Fibroblast of peridontal ligament (primary cell): Measurements from ENCODE around the gene RGS9BP.
"Not testable (repeated sequence)": the region's sequence is repeated elsewhere in the genome, so short reads cannot be mapped to it uniquely, and the experiment has no call there.

Experiments used
- DNase-seq: peaks from one replicate; pipeline ENCODE4 v3.0.0-alpha.2; 2010; ENCODE audit errors: extremely low read depth

Gene RGS9BP

DNA sequence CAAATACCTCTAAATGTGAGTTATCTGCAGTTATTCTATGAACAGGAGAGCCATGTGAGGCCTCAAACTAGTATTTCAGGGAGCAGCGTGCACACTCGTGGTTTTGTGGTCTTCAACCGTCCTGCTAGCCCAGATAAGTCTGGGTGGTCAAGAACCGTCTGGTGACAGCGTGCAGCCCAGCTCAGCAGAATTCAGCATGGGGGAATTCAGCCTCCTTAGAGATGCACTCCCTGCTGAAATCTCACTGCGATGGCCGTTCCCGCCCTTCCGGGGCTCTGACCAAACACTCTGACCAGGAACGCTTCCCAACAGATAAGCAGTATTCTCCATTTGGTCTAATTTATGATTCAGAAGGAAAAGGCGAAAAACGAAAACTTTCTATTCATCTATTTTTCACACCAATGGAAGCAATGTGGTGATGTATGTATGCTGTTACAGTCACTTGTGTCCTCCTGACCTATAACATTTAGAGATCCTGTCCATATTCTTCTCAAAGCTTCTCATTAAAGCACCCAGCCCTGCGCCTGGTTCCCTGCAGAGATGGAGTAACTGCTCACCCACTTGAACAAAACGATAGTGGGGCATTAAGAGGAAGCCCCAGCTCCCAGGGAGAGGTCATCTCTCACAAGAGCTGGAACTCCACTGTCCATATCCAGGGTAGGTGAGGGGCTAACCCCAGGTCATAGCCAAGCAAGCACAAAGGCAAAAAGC is 3.6 kb upstream of the RGS9BP start:
- no peak for DNase-seq

DNA sequence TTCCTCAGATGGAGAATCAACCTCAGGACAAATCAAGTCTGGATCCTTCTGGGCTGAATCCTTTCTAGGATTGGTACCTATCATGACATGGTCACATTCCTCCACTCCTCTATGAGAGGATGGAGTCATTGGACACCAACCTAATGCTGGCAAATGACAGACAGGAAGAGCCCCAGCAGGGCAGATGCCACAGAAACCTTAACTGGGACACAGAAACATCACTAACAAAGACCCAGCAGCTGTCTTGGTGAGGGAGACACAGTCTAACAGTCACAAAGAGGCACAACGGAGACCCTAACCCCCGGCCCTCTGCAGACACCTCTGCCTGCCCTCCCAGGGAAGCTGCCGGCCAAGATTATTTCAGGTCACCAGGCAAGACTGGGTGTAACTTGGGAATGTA is 2.8 kb upstream of the RGS9BP start:
- DNase-seq: no peak

DNA sequence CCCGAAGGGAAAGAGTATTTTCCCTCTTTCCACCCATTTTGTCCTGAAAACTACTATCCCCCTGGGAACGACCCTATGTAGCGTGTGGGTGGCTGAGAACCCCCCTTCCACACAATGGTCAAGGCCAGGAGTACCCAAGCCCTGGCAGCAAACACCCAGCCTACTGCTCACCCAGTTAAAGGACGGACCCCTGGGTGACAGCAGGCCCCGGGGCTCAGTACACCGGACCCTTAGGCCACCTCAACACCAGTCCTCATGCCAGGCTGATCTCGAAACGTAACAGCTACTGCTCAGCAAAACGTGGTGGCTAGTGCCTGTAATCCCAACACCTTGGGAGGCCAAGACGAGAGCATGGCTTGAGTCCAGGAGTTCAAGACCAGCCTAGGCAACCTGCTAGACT is 2.1 kb upstream of the RGS9BP start:
- DNase-seq: no peak

DNA sequence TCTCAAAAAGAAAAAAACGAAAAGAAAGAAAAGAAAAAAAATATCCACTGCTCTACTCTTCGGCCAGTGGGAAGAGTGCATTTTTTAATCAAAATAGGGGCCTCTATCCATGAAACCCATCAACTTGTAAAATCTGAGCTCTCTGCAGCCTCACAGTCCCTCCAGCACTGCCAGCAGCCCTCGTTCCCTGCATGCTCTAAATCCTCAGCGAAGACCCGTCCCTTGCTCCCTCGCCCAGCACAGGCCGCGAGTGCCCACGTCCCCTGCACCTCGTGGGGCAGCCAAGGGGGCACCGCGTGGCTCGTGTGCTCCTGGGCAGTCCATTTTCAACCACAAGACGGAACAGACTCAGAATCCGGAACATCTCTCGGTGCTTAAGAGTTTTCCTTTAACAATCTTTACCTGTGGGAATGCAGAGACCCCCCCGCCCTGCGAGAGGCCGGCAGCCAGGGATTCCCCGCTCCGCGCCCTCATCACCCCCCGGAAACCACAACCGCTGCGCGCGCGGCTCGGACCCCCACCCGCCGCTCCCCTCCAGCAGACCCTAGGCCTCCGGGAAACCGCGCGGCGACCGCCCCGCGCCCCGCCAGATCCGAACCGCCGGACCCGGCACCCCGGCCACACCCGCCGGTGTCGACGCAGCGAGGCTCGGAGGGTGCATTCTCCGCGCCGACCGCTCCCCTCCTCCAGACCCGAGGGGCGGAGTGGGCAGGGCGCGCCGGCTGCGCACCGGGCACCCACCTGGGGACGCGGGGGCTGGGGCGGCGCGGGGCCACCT is 1.3 kb upstream of the RGS9BP start:
- no peak for DNase-seq

DNA sequence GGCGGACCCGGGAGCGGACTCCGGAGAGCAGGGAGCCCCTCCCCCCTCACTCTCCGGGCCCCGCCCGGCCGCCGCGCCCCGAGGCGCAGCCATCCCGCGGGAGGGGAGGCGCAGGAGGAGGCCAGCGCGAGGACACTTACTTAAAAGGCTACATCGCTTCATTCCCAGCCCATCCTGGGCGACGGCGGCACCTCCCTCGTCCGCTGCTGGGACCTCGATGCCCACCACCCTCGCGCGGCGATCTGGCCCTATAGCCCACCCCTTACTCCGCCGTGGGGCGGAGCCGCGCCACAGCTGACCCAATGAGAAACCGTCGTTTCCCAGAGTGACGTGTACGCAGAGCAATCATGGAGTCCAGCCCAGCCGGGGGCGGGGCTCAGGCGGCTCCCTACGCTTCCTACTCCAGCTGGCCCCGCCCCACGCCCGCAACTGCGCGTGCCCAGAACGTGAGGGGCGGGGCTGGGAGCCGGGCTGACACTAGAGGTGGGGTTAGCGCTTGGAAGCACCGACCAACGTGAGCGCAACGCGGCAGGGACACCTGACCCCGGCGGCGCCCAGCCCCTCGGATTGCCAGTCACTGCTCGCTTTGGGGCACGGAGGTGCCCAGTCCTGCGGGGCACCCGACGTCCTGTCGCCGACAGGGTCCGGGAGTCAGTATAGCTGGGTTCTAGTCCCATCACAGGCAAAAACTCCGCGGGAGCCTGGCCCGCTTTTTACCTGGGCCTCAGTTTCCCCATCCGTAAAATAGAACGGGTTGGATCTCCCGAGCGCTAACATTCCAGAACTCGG is 523 bp upstream of the RGS9BP start, which contains the start of gene ANKRD27:
Gene ANKRD27, minus strand, starts transcription at position 250 of the 789 bp plus-strand sequence. CDS start 16,165 bp downstream, outside the sequence.
- peak; percentile 96 for DNase-seq

DNA sequence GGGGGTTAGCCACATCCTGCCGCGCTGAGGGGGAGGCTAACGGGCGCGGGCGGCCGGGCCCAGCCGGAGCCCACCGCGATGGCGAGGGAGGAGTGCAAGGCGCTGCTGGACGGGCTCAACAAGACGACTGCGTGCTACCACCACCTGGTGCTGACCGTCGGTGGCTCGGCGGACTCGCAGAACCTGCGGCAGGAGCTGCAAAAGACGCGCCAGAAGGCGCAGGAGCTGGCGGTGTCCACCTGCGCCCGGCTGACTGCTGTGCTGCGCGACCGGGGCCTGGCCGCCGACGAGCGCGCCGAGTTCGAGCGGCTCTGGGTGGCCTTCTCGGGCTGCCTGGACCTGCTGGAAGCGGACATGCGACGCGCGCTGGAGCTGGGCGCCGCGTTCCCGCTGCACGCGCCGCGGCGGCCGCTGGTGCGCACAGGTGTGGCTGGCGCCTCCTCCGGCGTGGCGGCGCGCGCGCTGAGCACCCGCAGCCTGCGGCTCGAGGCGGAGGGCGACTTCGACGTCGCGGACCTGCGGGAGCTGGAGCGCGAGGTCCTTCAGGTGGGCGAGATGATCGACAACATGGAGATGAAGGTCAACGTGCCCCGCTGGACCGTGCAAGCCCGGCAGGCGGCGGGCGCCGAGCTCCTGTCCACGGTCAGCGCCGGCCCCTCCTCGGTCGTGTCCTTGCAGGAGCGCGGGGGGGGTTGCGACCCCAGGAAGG is 692 bp downstream of the RGS9BP start:
- no peak for DNase-seq

DNA sequence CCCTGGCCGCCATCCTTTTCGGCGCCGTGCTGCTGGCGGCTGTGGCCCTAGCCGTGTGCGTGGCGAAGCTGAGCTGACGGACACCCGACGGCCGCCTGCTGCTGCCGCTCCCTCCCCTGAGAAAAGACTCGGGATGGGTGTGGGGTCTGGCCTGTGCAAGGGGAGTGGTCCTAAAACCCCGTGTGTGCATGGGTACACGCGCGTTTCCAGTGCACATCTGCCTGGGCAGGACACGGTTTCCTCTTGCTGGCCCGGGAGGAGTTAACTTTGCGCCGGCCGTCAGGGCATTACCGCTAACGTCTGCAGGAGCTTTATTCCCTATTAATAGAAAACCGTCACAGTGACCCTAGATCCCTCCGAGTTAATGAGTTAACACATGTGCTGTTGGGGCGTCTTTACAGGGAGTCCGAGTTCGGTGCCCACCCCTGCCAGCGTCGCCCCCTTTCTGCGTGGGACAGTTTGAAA is 1.3 kb downstream of the RGS9BP start:
- no peak for DNase-seq

DNA sequence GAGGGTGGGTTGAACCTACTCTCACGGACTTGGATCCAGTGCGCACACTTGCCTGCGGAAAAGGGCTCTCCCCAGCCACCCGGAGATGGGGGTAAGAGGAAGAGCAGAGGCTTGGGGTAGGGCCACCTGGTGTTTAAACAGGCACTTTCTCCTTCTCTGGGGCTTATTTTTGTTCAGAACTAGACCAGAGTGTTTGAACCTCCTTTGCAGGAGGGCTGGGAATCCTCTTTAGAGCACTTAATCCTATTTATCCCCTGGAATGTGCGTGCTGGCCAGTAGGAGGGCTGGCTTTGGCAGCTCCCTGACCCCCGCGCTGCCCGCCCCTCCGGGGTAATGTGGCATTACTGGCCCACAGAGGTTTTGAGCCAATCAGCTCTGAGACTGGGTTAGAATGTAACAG is 2.0 kb downstream of the RGS9BP start:
- DNase-seq: no peak

DNA sequence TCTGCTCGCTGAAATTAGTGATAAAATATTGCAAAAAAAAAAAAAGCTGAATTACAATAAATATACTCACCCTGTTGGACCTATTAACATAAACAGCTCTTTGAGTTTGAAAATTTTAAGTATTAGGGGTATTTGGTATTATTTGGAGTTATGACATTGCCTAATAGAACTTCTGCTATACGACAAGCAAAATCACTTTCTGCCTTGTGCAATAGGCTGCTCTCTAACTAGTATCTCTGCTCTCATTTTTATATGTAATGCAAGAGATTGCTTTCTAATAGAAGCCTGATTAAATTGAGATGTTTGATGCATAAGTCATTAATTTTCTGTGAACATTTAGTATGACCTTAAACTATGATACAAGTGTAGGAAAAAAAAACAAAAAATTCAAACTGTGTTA is 5.3 kb downstream of the RGS9BP start:
- no peak for DNase-seq

DNA sequence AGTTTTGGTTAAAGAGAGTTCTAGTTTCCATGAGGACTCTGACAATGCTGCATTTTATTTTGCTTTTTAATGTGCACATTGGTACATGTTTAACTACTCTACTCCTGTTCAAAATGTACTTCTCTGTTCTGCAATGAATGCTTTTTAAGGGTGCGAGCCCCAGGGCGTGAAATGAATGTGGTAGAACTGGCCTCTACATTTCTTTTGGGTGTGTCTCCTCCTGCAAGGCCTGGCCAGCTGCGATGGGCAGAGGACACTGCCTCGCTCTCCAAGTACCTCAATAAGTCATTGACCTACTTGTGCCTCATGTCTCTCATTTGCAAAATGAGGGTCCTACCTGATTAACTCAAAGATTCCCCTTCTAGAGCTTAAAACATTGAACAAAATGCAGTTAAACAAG is 6.7 kb downstream of the RGS9BP start:
- DNase-seq: no peak

DNA sequence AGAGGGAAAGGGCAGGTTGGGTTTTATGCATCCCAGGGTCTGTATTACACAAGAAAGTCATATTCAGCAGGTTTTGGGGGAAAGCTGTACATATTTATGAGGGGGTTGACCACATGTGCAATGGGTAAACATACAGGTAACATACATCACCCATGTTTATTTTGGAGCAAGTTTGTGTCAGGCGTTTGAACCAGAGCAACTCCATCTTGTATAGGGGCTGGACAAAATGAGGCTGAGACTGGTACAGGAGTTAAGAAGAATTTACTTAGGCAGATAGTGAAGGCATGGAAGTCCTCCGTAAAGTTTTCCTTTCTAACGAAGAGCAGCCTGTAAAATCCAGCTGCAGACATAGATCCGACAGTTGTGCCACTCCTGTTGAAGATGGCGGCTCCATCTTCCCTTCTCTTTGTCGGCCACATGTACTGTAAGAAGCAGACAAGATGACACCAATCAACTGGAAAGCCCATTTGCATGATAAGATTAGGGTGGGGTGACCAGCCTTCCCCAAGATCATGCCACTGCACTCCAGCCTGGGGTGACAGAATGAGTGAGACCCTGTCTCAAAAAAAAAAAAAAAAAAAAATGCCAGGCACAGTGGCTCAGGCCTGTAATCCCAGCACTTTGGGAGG is 11.3 kb downstream of the RGS9BP start:
- no peak for DNase-seq

DNA sequence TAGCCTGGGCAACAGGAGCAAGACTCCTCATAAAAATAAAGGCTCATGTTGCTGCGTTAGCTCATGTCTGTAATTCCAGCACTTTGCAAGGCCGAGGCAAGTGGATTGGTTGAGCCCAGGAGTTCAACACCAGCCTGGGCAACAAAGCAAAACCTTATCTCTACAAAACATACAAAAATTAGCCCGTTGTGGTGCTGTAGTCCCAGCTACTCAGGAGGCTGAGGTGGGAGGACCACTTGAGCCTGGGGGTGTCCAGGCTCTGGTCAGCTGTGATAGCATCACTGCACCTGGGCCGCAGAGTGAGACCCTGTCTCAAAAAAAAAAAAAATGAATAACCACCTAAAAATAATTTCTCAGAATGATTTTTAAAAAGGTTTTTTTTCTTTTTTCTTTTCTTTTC is 12.0 kb downstream of the RGS9BP start:
- DNase-seq: no peak

DNA sequence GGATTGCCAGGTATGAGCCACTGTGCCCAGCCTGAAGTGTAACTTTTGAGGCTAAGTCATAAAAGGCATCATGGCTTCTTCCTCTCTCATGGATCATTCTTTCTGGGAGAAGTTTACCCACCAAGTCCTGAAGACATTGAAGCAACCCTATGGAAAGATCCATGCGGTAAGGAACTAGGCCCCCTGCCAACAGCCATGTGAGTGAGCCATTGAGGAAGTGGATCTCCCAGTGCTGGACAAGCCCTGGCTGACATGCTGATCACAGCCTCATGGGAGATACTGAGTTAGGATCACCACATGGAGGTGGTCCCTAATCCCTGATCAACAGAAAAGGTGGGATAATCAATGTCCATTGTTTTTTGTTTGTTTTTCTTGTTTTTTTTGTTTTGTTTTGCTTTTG is 12.7 kb downstream of the RGS9BP start:
- no peak for DNase-seq

DNA sequence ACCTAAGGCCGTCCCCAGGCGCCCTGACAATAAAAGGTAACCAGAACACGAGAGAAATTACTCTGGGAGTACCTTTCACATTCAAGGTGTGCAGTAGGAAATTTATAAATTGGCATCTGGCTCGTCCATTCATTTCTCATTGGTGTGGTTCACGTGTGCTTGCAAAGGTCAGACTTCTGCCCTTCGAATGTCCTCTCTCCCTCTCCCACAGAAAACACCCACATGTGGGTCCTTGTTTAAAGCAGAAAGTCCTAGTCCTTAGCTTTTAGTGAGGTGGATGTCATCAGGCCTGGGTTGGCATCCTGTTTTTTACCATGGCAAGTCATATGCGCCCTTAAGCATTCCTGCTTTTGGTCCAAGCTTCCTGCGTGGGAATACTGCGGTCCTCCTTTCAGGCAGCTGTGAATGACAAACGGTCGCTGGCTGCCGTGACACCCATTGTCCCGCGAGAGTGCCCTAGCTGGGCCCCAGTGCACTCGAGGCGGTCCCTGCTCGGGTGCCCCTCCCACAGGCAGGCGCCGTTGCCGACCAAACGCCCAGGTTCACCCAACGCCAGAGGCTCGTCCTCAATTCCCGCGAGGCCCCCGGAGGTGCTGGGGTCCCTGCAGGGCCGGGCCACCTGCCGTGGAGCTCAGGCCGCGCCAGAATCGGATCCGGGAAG is 15.8 kb downstream of the RGS9BP start, which contains the start of gene NUDT19:
Gene NUDT19, plus strand, starts transcription at position 531 of the 661 bp plus-strand sequence. CDS start 140 bp downstream, outside the sequence.
- DNase-seq: peak; percentile 71

DNA sequence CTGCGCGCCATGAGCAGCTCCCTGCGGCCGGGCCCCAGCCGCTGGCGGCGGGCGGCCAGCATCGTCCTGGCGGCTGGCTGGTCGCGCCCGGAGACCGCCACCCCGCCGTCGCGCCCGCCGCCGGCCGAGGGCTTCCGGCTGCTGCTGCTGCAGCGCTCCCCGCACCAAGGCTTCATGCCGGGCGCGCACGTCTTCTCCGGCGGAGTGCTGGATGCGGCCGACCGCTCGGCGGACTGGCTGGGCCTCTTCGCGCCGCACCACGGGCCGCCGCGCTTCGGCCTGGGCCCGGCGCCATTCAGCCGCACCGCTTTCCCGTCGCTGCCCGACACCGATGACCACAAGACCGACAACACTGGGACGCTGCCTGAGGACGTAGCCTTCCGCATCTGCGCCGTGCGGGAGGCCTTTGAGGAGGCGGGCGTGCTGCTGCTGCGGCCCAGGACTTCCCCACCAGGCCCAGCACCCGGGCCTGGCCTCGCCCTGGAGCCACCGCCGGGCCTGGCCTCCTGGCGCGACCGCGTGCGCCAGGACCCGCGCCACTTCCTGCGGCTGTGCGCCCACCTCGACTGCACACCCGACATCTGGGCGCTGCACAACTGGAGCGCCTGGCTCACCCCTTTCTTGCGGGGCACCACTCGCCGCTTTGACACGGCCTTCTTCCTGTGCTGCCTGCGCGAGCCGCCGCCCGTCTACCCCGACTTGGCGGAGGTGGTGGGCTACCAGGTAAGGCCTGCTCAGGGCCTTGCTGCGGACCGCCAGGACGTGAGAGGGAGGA is 16.5 kb downstream of the RGS9BP start:
- DNase-seq: peak; percentile 65

DNA sequence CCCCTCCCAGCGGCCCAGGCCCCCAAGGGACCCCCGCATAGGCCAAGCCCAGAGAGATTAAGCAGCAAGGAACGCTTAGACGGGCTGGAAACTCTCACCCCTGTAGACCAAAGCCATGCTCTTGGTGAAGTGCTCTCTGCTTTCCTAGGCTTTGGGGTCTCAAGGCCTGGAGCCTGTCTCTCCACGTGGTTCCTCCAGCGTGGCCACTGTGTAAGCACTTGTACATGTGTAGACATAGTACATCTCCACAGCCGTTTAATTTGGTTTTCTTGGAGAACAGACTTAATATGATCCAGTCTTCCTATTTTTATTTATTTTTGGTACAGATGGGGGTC is 17.0 kb downstream of the RGS9BP start:
- peak; percentile 30 for DNase-seq

DNA sequence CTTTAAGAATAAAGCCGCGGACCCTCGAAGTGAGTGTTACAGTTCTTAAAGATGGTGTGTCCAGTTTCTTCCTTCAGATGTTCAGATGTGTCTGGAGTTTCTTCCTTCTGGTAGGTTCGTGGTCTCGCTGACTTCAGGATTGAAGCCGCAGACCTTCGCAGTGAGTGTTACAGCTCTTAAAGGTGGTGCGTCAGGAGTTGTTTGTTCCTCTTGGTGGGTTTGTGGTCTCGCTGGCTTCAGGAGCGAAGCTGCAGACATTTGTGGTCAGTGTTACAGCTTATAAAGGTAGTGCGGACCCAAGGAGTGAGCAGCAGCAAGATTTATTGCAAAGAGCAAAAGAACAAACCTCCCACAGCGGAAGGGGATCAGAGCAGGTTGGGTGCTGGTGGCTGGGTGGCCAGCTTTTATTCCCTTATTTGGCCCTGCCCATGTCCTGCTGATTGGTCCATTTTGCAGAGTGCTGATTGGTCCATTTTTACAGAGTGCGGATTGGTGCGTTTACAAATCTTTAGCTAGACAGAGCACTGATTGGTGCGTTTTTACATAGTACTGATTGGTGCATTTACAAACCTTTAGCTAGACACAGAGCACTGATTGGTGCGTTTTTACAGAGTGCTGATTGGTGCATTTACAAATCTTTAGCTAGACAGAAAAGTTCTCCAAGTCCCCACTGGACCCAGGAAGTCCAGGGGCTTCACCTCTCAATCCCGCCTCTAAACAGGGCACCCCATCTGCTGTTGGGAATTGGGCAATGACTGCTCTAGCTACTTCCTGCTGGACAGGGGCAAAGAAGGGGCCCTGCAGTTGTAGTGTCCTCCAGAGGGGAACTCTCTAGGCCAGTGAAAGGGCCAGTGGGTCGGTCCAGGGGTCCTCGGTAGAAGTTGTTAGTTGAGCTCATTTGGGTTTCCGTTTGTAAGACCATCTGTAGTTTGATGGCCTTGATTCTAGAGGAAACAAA is 17.8 kb downstream of the RGS9BP start:
- not testable (repeated sequence) for DNase-seq

DNA sequence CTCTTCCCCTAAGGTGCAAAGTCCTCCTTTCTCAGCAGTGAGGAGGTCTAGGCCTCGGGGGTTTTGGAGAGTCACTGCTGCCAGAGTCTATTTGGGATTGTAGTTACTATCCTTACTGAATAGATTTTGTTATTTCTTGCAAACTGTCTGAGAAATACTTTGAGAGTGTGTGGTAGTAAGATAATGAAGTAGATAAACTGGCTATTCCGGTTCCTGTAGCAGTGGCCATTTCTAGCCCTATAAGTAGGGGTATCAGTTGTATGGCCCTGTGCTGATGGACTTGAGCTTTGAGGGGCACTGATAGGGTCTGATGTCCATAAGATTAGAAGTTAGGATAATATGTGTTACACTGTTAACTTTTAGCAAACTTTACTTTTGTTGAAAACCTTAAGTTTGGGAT is 18.7 kb downstream of the RGS9BP start:
- not testable (repeated sequence) for DNase-seq

DNA sequence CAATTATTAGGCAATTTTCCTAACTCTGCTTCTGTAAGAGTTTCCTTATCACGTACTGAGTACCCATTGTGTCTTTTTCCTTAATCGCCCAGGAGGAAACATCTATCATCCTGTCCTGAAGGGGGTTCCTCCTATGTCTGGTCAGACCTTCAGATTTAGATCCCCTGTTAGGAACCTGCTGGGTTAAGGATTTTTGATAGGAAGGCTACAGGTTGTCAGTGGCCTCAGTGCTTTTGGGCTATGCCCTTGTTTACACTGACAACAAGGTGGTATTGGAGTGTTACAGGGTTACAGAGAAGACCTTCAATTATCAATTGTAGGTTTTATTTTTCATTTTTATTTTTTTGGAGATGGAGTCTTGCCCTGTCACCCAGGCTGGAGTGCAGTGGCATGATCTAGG is 19.2 kb downstream of the RGS9BP start:
- DNase-seq: not testable (repeated sequence)
